Karpas-422 (cell line): ENCODE measurements around the gene UQCR11. TPM values are rescaled to one million over a fixed set of nuclear protein-coding genes. Genes with fewer than 3 reads are reported as not detected.
A peak's percentile ranks its signal among the peaks of the same experiment; 100 is the strongest.

Experiments
- DNase-seq: peaks from one replicate; pipeline ENCODE4 v3.0.0-alpha.2; 2015
- H2AFZ ChIP-seq: fragments of 200-600 bp; sonication (generic); 2 replicates; pipeline ENCODE4 v1.6.1; 2014; ENCODE audit warnings: antibody characterized with exemption, low read length, mixed read lengths
- H3K27ac ChIP-seq: fragments of 200-600 bp; sonication (generic); 2 replicates; pipeline ENCODE4 v1.5.1; 2014; ENCODE audit warnings: mild to moderate bottlenecking, low read length, moderate library complexity
- H3K27me3 ChIP-seq: fragments of 200-600 bp; sonication (generic); 2 replicates; pipeline ENCODE4 v1.6.1; 2014; ENCODE audit warnings: low read length, mixed read lengths
- H3K36me3 ChIP-seq: fragments of 200-600 bp; sonication (generic); 2 replicates; pipeline ENCODE4 v1.6.1; 2014; ENCODE audit warnings: low read length, mixed read lengths; ENCODE audit not compliant: insufficient read depth
- H3K4me1 ChIP-seq: fragments of 200-600 bp; sonication (generic); 2 replicates; pipeline ENCODE4 v1.6.1; 2014; ENCODE audit warnings: mild to moderate bottlenecking, low read length, mixed read lengths
- H3K4me2 ChIP-seq: fragments of 200-600 bp; sonication (generic); 2 replicates; pipeline ENCODE4 v1.6.1; 2014; ENCODE audit warnings: low read length, low read depth, mild to moderate bottlenecking; ENCODE audit not compliant: poor library complexity, severe bottlenecking
- H3K4me3 ChIP-seq: fragments of 200-600 bp; sonication (generic); 2 replicates; pipeline ENCODE4 v1.5.1; 2014; ENCODE audit warnings: mild to moderate bottlenecking, antibody characterized with exemption, low read length, mixed read lengths
- H3K79me2 ChIP-seq: fragments of 200-600 bp; sonication (generic); 2 replicates; pipeline ENCODE4 v1.6.1; 2014; ENCODE audit warnings: mild to moderate bottlenecking, low read length, mixed read lengths
- H3K9ac ChIP-seq: fragments of 200-600 bp; sonication (generic); 2 replicates; pipeline ENCODE4 v1.6.0; 2014; ENCODE audit warnings: low read length
- H3K9me2 ChIP-seq: fragments of 200-600 bp; sonication (generic), shearing (Covaris generic); replicated peaks from 2 replicates; pipeline ENCODE4 v1.6.0; 2014; ENCODE audit warnings: mild to moderate bottlenecking, low read length, moderate library complexity; ENCODE audit not compliant: insufficient read depth
- H3K9me3 ChIP-seq: fragments of 300-700, 200-600 bp; sonication (generic); 2 replicates; pipeline ENCODE4 v1.6.1; 2014; ENCODE audit warnings: low read length, mixed read lengths
- H4K20me1 ChIP-seq: fragments of 200-600 bp; sonication (generic); 2 replicates; pipeline ENCODE4 v1.6.1; 2014; ENCODE audit warnings: mild to moderate bottlenecking, antibody characterized with exemption, low read length, low read depth; ENCODE audit not compliant: insufficient read depth
- total RNA-seq: library from RNA; depleted of rRNA; stranded (reverse); fragments of >200 nt; shearing (Covaris generic); gene quantifications from 2 replicates; pipeline ENCODE4 v1.2.3, GENCODE V29; 2014; ENCODE audit warnings: low replicate concordance

The UQCR11 gene
- total RNA-seq, 1 experiment from 2014 or later: 106 TPM

DNA sequence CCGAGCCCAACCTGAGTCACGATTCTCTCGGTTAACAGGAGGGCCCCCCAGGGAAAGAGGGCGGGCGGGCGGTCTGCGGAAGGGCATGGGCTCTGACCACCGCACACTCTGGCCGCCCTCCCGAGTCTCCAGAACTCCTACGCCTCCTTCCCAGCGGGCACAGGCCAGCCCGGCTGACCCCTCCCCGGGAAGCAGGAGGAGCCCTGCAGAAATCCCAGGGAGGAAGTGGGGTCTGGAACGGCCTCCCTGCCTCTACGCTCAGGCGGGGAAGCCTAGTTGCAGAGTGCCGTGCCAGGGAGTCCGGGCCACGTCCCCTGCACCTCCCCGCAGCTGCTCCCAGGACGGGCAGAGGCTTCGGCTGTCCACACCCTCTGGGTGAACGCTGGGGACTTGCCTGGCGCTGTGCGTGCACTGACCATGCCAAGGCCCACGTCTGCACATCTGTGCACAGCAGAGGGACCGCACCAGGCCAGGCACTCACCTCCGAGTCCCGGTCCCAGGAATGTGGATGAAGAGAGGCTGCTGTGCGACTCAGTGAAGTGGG is 26.4 kb upstream of the UQCR11 start:
- peaks cover 42% of the 10 kb centered on the region; the same call in 1 of the 2 replicates for H4K20me1 ChIP-seq
- H3K36me3 ChIP-seq: no peaks in the 10 kb centered on the region
- DNase-seq: no peak

DNA sequence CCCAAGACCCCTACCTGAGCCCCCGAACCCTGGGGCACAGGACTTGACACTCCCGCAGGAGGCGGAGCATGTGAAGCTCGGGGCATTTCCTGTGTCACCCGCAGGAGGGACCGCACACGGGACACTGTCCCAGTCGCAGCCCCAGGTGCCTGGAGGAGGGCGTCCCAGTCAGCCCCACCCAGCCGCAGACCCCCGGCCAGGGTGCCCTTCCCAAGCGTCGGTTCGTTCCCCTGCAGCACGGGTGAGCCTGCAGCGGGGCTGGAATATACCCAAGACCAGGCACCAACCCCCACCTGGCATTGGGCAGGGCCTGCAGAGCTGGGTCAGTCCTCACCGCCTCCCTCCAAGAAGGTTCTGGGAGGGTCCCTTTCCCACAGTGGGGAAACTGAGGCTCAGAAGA is 25.5 kb upstream of the UQCR11 start:
- no peak overlapping the region for H3K4me2 ChIP-seq
- no peaks in the 10 kb centered on the region for H3K27me3 ChIP-seq
- no peak overlapping the region for H3K9ac ChIP-seq
- no peaks in the 10 kb centered on the region for H3K36me3 ChIP-seq
- H3K9me3 ChIP-seq: no peaks in the 10 kb centered on the region
- no peak overlapping the region for H3K27ac ChIP-seq
- H3K9me2 ChIP-seq: no peaks in the 10 kb centered on the region
- no peaks in the 10 kb centered on the region for H3K4me1 ChIP-seq
- no peak for DNase-seq
- H2AFZ ChIP-seq: no peak overlapping the region
- peaks cover 19% of the 10 kb centered on the region for H3K79me2 ChIP-seq
- peaks cover 37% of the 10 kb centered on the region; the same call in 1 of the 2 replicates for H4K20me1 ChIP-seq
- no peak overlapping the region for H3K4me3 ChIP-seq

More for the DNA sequence above, 26.4 kb upstream of the UQCR11 start:
- H3K4me3 ChIP-seq: no peak overlapping the region
- peaks cover 24% of the 10 kb centered on the region for H3K79me2 ChIP-seq
- H3K27ac ChIP-seq: no peak overlapping the region
- no peaks in the 10 kb centered on the region for H3K4me1 ChIP-seq
- no peaks in the 10 kb centered on the region for H3K9me2 ChIP-seq
- no peak overlapping the region for H2AFZ ChIP-seq
- H3K4me2 ChIP-seq: no peak overlapping the region
- no peak overlapping the region for H3K9ac ChIP-seq
- H3K9me3 ChIP-seq: no peaks in the 10 kb centered on the region
- no peaks in the 10 kb centered on the region for H3K27me3 ChIP-seq

GRCh38 chr19:1630012-1630411 is 24.8 kb upstream of the UQCR11 start:
- Histone ChIP-seq H3K4me3 (no peak overlapping the region), H3K4me1 (no peaks in the 10 kb centered on the region), H3K27me3 (no peaks in the 10 kb centered on the region), H3K36me3 (no peaks in the 10 kb centered on the region), H3K9me3 (no peaks in the 10 kb centered on the region), H3K9me2 (no peaks in the 10 kb centered on the region), H3K4me2 (no peak overlapping the region), H3K27ac (no peak overlapping the region), H4K20me1 (peaks cover 29% of the 10 kb centered on the region; the same call in 1 of the 2 replicates), H2AFZ (no peak overlapping the region), H3K79me2 (peaks cover 13% of the 10 kb centered on the region), H3K9ac (no peak overlapping the region)
- DNase-seq: no peak

DNA sequence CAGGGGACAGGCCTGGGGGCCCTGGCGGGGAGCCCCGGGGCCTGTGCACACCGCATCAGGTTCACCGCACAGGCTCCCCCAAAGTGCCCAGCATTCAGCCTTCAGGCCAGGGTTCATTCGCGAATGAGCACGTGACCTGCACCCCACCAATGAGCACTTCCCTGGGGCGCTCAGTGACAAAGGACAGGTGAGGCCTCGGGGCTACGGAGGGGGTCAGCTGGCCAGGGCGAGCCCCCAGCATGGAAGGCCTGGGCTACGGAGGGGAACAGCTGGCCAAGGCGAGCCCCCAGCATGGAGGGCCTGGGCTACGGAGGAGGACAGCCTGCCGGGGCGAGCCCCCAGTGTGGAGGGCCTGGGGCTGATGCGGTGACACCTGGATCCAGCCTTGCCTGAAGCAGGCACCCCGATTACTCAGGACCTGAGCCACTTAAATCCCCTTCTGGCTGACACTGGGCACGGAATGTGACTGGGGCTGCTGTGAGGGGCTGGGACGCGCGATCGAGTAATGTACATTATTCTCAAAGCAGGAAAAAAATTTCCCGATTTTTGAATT is 24.1 kb upstream of the UQCR11 start:
- DNase-seq: no peak
- Histone ChIP-seq H3K9ac (no peak overlapping the region), H3K27me3 (no peaks in the 10 kb centered on the region), H3K9me3 (no peaks in the 10 kb centered on the region), H2AFZ (no peak overlapping the region), H4K20me1 (peaks cover 27% of the 10 kb centered on the region; the same call in 1 of the 2 replicates), H3K4me3 (no peak overlapping the region), H3K27ac (no peak overlapping the region), H3K79me2 (peaks cover 6% of the 10 kb centered on the region), H3K36me3 (no peaks in the 10 kb centered on the region), H3K4me1 (no peaks in the 10 kb centered on the region), H3K4me2 (no peak overlapping the region), H3K9me2 (no peaks in the 10 kb centered on the region)

- Histone ChIP-seq H4K20me1 (peaks cover 18% of the 10 kb centered on the region; the same call in 1 of the 2 replicates), H3K79me2 (peaks cover 4% of the 10 kb centered on the region; the same call in 1 of the 2 replicates)
Observed at GRCh38 chr19:1627194-1627593, 21.9 kb upstream of the UQCR11 start.

DNA sequence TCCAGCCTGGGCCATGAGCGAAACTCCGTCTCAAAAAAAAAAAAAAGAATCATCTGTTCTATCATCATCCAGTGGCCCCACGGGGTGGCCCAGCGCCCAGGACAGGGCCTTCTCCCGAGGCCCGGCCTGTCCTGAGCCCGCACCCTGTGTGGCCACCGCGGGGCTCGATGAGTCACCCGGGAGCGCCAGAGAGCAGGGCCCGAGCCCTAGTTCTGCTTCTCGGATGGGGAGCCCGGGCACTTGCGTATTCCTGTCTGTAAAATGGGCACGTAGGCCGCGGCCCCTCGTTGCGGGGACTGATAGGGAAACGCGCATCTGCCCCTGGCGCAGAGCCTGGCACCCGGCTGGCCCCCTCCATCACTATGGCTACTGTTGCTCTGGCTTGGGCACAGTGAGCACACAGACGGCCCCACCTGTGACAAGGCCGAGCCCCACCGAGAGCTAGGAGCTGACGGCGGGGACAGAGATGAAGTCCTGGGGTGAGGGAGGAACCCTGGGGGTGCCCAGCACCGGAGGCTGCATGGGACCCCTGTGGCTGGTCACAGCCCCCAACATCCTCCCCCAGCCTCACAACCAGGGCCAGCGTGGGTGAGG is 21.3 kb upstream of the UQCR11 start:
- Histone ChIP-seq H3K36me3 (peaks cover 9% of the 10 kb centered on the region), H3K4me3 (no peak overlapping the region), H3K79me2 (peaks cover 4% of the 10 kb centered on the region; the same call in 1 of the 2 replicates), H3K4me1 (peaks cover 20% of the 10 kb centered on the region), H4K20me1 (peaks cover 14% of the 10 kb centered on the region; the same call in 1 of the 2 replicates), H3K27me3 (no peaks in the 10 kb centered on the region), H3K4me2 (no peak overlapping the region), H3K27ac (no peak overlapping the region), H2AFZ (no peak overlapping the region), H3K9ac (no peak overlapping the region), H3K9me3 (no peaks in the 10 kb centered on the region), H3K9me2 (no peaks in the 10 kb centered on the region)
- DNase-seq: no peak

More at GRCh38 chr19:1627194-1627593, 21.9 kb upstream of the UQCR11 start:
- no peak overlapping the region for H3K9ac ChIP-seq
- no peak overlapping the region for H2AFZ ChIP-seq
- H3K9me2 ChIP-seq: no peaks in the 10 kb centered on the region
- peaks cover 9% of the 10 kb centered on the region; the same call in 1 of the 2 replicates for H3K36me3 ChIP-seq
- DNase-seq: no peak
- no peaks in the 10 kb centered on the region for H3K27me3 ChIP-seq
- H3K9me3 ChIP-seq: no peaks in the 10 kb centered on the region
- peaks cover 14% of the 10 kb centered on the region for H3K4me1 ChIP-seq
- no peak overlapping the region for H3K4me3 ChIP-seq
- H3K4me2 ChIP-seq: no peak overlapping the region
- H3K27ac ChIP-seq: no peak overlapping the region

DNA sequence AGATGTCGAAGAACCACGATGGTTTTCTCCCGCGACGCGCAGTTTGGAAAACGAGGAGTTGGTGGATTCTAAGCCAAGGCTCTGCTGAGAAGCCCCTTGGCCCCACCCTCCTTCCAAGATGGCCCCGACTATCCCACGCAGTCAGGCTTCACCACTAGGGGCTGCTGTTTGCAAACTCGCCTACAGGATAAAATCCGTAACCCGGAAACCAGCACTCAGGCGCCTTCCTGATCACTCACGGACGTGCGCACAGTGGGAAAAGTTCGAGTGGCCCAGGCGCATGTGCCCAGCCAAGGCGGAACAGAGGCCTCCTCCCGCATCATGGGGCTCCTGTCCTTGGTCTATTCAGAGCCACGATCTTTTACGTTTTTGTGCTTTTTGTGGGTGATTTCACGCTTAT is 19.2 kb upstream of the UQCR11 start:
- Histone ChIP-seq H3K4me3 (no peak overlapping the region), H3K4me1 (peaks cover 41% of the 10 kb centered on the region), H3K27me3 (no peaks in the 10 kb centered on the region), H3K27ac (no peak overlapping the region), H3K4me2 (no peak overlapping the region), H3K9me2 (no peaks in the 10 kb centered on the region), H3K9me3 (no peaks in the 10 kb centered on the region), H3K36me3 (peaks cover 9% of the 10 kb centered on the region), H3K79me2 (peaks cover 4% of the 10 kb centered on the region; the same call in 1 of the 2 replicates), H4K20me1 (peaks cover 10% of the 10 kb centered on the region; the same call in 1 of the 2 replicates), H2AFZ (no peak overlapping the region), H3K9ac (no peak overlapping the region)
- peak; percentile 86 for DNase-seq

DNA sequence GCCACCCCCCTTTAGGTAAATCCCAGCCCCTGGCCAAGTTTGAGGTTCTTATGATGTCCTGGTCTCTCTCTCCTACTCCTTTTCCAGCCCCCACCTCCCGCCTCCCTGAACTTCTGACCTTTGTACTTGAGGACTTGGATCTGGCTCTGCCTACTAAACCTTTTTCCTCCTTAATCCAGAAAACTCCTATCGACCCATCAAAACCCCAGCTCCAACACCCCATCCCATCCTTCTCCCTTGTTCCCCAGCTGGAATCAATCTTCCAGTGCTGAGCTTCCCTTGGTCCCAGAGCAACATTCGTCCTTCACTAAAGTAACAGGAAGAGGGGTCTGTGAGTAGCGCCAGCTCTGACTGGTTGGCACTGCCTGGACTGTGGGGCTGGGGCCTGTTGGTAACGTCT is 17.3 kb upstream of the UQCR11 start:
- no peak overlapping the region for H3K9ac ChIP-seq
- no peaks in the 10 kb centered on the region for H3K9me2 ChIP-seq
- peaks cover 4% of the 10 kb centered on the region; the same call in 1 of the 2 replicates for H3K79me2 ChIP-seq
- H3K4me2 ChIP-seq: no peak overlapping the region
- H3K36me3 ChIP-seq: peaks cover 9% of the 10 kb centered on the region
- no peak overlapping the region for H2AFZ ChIP-seq
- no peak for DNase-seq
- H4K20me1 ChIP-seq: peaks cover 21% of the 10 kb centered on the region
- no peaks in the 10 kb centered on the region for H3K27me3 ChIP-seq
- H3K9me3 ChIP-seq: no peaks in the 10 kb centered on the region
- H3K4me3 ChIP-seq: no peak overlapping the region
- H3K4me1 ChIP-seq: peaks cover 60% of the 10 kb centered on the region
- no peak overlapping the region for H3K27ac ChIP-seq
